NCI-H2029 (cell line): ENCODE results near the gene NXN.
"Not testable (repeated sequence)": the region's sequence is repeated elsewhere in the genome, so short reads cannot be mapped to it uniquely, and the experiment has no call there.

Experiments
- DNase-seq: peaks from one replicate; lab custom pipeline; 2025; lab: John Stamatoyannopoulos, UW

Gene NXN

DNA sequence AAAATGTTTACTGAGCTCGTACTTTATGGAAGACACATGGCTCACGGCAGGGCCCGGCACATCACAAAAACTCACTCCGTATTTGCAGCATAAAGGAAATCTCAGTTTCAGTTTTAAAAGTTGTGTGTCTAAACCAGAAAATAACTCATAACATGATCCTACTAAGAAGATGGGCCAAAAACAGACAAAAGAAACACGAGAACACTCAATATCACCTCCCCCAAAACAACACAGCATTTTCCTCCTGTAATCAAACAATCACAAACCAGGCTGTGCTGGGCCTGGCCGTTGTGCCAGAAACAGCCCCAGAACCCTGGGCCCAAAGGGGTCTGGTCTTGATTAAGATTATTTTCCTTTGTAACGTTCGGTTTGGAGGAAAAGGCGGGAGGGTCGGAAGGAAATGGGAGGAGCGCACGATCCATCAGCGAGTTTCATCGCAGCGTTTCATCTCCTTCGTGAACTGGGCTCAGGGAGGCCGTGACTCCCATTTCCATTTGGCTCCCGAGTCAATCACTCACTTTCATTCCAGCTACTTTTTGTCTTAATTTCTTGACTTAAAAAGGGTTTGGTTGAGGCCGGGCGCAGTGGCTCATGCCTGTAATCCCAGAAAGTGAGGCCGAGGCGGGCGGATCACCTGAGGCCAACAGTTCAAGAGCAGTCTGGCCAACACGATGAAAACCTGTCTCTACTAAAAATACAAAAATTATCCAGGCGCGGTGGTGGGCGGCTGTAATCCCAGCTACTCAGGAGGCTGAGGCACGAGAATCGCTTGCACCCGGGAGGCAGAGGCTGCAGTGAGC lies 61.4 kb downstream of the NXN start:
- no peak for DNase-seq

DNA sequence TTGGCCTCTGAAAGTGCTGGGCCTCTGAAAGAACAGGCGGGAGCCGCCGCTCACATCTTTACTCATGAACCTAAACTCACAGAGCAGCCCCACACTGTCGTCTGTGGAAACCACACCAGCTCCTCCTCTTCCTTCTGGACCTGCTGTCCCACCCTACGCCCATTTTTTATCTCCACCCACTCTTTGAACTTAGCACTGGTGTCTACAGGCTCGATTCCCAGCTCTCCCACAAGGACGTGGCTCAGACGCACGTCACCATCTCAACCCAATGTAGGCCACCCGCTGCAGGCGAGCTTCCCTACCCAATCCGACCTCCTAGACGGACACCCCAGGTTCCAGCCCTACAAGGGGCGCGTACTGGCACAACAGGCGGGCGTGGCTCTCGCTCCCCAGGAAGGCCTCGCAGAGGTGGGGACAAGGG lies 62.2 kb downstream of the NXN start:
- no peak for DNase-seq

GRCh38 chr17:916315-916714 lies 63.3 kb downstream of the NXN start:
- no peak for DNase-seq

GRCh38 chr17:915538-916201 lies 63.9 kb downstream of the NXN start:
- DNase-seq: peak; percentile 9

GRCh38 chr17:914561-914960 lies 65.0 kb downstream of the NXN start:
- no peak for DNase-seq

GRCh38 chr17:913207-913606 lies 66.4 kb downstream of the NXN start:
- no peak for DNase-seq

GRCh38 chr17:909642-910323 lies 69.8 kb downstream of the NXN start:
- DNase-seq: no peak

- DNase-seq: no peak
Observed at GRCh38 chr17:907725-908124, 71.9 kb downstream of the NXN start.

DNA sequence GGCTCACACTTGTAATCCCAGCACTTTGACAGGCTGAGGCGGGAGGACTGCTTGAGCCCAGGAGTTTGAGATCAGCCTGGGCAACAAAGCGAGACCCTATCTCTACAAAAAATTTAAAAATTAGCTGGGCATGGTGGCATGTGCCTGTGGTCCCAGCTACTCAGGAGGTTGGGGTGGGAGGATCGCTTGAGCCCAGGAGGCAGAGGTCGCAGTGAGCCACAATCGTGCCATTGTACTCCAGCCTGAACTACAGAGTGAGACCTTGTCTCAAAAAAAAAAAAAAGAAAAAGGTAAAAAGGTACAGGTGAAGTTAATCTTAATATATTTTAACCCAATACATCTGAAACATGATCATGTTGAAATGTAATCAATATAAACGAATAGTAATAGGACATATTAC lies 73.9 kb downstream of the NXN start:
- not testable (repeated sequence) for DNase-seq

DNA sequence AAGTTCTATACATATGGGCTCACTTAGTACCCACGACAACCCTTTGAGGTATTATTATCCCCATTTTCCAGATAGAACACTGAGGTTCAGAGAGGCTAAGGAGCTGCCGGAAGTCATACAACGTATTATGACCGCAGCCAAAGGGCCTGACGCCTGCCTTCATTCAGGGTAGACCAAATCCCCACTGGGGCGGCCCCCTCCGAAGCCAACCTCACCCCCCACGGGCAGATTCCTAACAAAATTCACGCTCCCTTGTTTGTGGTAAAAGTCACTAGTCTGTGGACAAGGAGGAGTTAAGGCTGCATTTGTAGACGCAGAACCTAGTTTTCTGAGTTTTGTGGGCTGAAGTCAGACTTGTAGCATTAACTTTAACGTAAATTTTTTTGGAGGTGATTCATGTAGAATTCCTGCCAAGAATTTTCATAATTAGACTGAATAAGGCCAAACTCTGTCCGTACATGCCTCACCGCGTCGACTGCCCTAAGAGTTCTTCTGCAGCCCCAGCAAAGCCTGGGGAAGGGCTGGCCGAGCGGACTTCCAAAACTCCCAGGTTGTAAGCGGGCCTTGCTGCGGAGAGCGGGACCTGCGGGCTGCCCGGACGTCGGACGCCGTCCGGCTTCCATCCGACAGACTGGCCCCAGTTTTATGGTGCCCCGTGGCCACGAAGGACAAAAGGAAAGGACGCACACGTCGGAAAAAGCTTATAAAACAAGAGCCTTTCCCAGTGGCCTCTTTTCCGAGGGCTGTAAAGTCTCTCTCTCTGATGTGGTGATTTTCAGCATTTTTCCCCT lies 75.7 kb downstream of the NXN start:
- DNase-seq: no peak

DNA sequence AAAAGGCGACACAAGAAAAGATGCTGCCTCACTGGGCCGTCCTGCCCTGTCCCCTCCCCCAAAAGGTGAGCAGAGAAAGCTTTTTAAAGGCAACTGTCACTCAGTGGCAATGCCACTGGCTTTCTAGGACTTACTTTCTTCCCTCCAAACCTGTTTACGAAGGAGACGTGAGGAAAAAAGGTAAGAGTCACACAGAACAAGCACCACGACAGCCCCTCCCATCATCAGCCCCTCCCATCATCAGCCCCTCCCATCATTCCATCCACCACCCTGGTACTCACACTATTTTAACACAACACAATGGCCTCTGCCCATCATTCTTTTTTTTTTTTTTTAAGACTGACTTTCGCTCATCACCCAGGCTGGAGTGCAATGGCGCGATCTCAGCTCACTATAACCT lies 77.1 kb downstream of the NXN start:
- DNase-seq: no peak

GRCh38 chr17:901964-902363 lies 77.6 kb downstream of the NXN start:
- DNase-seq: no peak

- DNase-seq: no peak
Observed at GRCh38 chr17:901191-901950, 78.2 kb downstream of the NXN start.

- no peak for DNase-seq
Observed at GRCh38 chr17:900336-900934, 79.1 kb downstream of the NXN start.

- no peak for DNase-seq
Observed at GRCh38 chr17:897970-898619, 81.5 kb downstream of the NXN start.

GRCh38 chr17:896953-897661 lies 82.5 kb downstream of the NXN start:
- no peak for DNase-seq

GRCh38 chr17:896454-896853 lies 83.1 kb downstream of the NXN start:
- DNase-seq: no peak

GRCh38 chr17:892958-893357 lies 86.6 kb downstream of the NXN start:
- DNase-seq: no peak

GRCh38 chr17:888998-889441 lies 90.6 kb downstream of the NXN start:
- DNase-seq: no peak
